Colon (tissue), 2 donors: ENCODE results near the gene P3H2.

Experiments
- FAIRE-seq: peaks from 2 replicates; lab custom pipeline; 2012; peaks lifted over from hg19 to GRCh38; lab: Jason Lieb, UNC
- donor health status: control.
- donor health status: control.

Gene P3H2

GRCh38 chr3:190013943-190014924 lies 106.5 kb downstream of the P3H2 start:
- FAIRE-seq: no peak

GRCh38 chr3:190012784-190013183 lies 107.9 kb downstream of the P3H2 start:
- FAIRE-seq: no peak

- no peak for FAIRE-seq
These were observed 108.3 kb downstream of the P3H2 start for GRCh38 chr3:190012314-190012782.

GRCh38 chr3:190010486-190010885 lies 110.2 kb downstream of the P3H2 start:
- FAIRE-seq: no peak

- FAIRE-seq: no peak
These were observed 111.1 kb downstream of the P3H2 start for GRCh38 chr3:190009614-190010013.

GRCh38 chr3:190008432-190008831 lies 112.3 kb downstream of the P3H2 start:
- FAIRE-seq: no peak

GRCh38 chr3:190005343-190006113 lies 115.2 kb downstream of the P3H2 start:
- no peak for FAIRE-seq

GRCh38 chr3:190004656-190005055 lies 116.0 kb downstream of the P3H2 start:
- no peak for FAIRE-seq

GRCh38 chr3:190003681-190004123 lies 117.0 kb downstream of the P3H2 start:
- FAIRE-seq: no peak

- FAIRE-seq: no peak
These were observed 117.6 kb downstream of the P3H2 start for GRCh38 chr3:190003068-190003467.

GRCh38 chr3:190001426-190001825 lies 119.3 kb downstream of the P3H2 start:
- FAIRE-seq: no peak

GRCh38 chr3:190000861-190001196 lies 119.9 kb downstream of the P3H2 start:
- FAIRE-seq: no peak

- no peak for FAIRE-seq
These were observed 120.4 kb downstream of the P3H2 start for GRCh38 chr3:190000187-190000860.

GRCh38 chr3:189999718-190000117 lies 121.0 kb downstream of the P3H2 start:
- FAIRE-seq: no peak

GRCh38 chr3:189995129-189995528 lies 125.6 kb downstream of the P3H2 start:
- no peak for FAIRE-seq

GRCh38 chr3:189990826-189991225 lies 129.9 kb downstream of the P3H2 start:
- no peak for FAIRE-seq

- no peak for FAIRE-seq
These were observed 131.8 kb downstream of the P3H2 start for GRCh38 chr3:189988854-189989253.

GRCh38 chr3:189988322-189988721 lies 132.4 kb downstream of the P3H2 start:
- no peak for FAIRE-seq

- no peak for FAIRE-seq
These were observed 134.7 kb downstream of the P3H2 start for GRCh38 chr3:189985948-189986347.

- no peak for FAIRE-seq
These were observed 137.1 kb downstream of the P3H2 start for GRCh38 chr3:189983612-189984011.

- no peak for FAIRE-seq
These were observed 138.3 kb downstream of the P3H2 start for GRCh38 chr3:189982321-189982945.

GRCh38 chr3:189981668-189982067 lies 139.0 kb downstream of the P3H2 start:
- FAIRE-seq: no peak
